Bronchial smooth muscle cell (primary cell): ENCODE measurements around the gene F8A3. TPM values are rescaled to one million over a fixed set of nuclear protein-coding genes. Genes with fewer than 3 reads are reported as not detected.

ENCODE experiments used
- total RNA-seq: library from RNA; depleted of rRNA; stranded (reverse); fragments of >200 nt; gene quantifications from 2 replicates; pipeline ENCODE4 v1.2.1, GENCODE V29; 2014

The F8A3 gene
- 0.26 and 0.79 TPM in 2 replicates for total RNA-seq

GRCh38 chrX:155458471-155458870, at the start of gene F8A3:
F8A3 (minus strand) TSS chrX:155458620; CDS start chrX:155458600, 20 bp downstream.

Other genes with a start within 250 kb of the F8A3 start
- 28.6 and 50.6 TPM in 2 replicates for gene VBP1, start 242.2 kb downstream of the F8A3 start, total RNA-seq
- gene RAB39B, start 194.1 kb downstream of the F8A3 start, total RNA-seq = 1.7 and 2.5 TPM in 2 replicates
- 13.7 and 21.0 TPM in 2 replicates for gene CLIC2, start 124.0 kb downstream of the F8A3 start, total RNA-seq
- gene F8A2, start 76.5 kb downstream of the F8A3 start, total RNA-seq = not detected in 2 replicates
- 0.16 and 0.17 TPM in 2 replicates for gene SPRY3, start 154.0 kb upstream of the F8A3 start, total RNA-seq
- 12.7 and 15.3 TPM in 2 replicates for gene TMLHE, start 154.3 kb upstream of the F8A3 start, total RNA-seq